Body of pancreas (tissue), 4 donors: ENCODE measurements around the gene MAST4.

Experiments
- POLR2A ChIP-seq, 3 donors: fragments of 450-650 bp; IDR thresholded peaks; one replicate each; pipeline ENCODE4 v1.6.1; 2016; ENCODE audit warnings: antibody characterized with exemption in 3 of 3, mild to moderate bottlenecking in 2 of 3
- TF ChIP-seq, protein P1 (sequence below), 7 experiments: fragments of 450-650 bp in 4 of 7; fragments of 200-600 bp in 3 of 7; sonication (generic) in 3 of 7; IDR thresholded peaks; one replicate each; pipeline ENCODE4 v1.5.1; 2016 to 2019; ENCODE audit warnings: antibody characterized with exemption in 7 of 7

DNA sequence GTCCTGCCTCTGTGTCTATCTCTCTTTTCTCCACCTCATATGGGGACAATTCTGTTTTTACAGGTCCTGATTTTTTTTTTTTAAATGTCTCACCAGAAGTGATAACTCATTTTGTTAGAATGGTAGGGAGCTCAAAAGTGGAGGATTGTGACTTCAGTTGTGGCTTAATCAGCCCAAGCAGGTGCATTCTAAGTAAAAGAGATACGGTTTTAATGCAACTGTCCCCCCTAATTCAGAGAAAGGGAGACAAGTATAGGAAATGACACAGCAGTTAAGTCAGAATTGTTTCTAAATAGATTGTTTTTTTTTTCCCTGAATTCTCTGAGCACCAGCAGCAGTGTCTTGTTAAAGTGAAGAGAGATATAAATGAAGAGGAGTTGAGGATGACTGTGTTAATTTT lies 24.5 kb downstream of the MAST4 start:
- TF ChIP-seq, protein P1, sequence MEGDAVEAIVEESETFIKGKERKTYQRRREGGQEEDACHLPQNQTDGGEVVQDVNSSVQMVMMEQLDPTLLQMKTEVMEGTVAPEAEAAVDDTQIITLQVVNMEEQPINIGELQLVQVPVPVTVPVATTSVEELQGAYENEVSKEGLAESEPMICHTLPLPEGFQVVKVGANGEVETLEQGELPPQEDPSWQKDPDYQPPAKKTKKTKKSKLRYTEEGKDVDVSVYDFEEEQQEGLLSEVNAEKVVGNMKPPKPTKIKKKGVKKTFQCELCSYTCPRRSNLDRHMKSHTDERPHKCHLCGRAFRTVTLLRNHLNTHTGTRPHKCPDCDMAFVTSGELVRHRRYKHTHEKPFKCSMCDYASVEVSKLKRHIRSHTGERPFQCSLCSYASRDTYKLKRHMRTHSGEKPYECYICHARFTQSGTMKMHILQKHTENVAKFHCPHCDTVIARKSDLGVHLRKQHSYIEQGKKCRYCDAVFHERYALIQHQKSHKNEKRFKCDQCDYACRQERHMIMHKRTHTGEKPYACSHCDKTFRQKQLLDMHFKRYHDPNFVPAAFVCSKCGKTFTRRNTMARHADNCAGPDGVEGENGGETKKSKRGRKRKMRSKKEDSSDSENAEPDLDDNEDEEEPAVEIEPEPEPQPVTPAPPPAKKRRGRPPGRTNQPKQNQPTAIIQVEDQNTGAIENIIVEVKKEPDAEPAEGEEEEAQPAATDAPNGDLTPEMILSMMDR (IDR thresholded peaks at IDR 0.05), result no peak
- TF ChIP-seq POLR2A (IDR thresholded peaks at IDR 0.05), result no peak
